Small intestine (tissue), 7 donors: Measurements from ENCODE around the gene FOXL3. TPM values are rescaled to one million over a fixed set of nuclear protein-coding genes. Genes with fewer than 3 reads are reported as not detected.
A peak's percentile ranks its signal among the peaks of the same experiment; 100 is the strongest.
"Not testable (repeated sequence)": the region's sequence is repeated elsewhere in the genome, so short reads cannot be mapped to it uniquely, and the experiment has no call there.

Experiments
- DNase-seq, 2 donors: peaks; one replicate each; pipeline versions ENCODE4 v3.0.0 to v3.0.0-alpha.2; 2013
- FAIRE-seq: peaks from 2 replicates; lab custom pipeline; 2012; peaks lifted over from hg19 to GRCh38; lab: Jason Lieb, UNC
- H3K27ac ChIP-seq, 3 donors: one replicate each; pipeline ENCODE4 v1.5.1; 2013; ENCODE audit warnings: low read length in 2 of 3, mild to moderate bottlenecking in 2 of 3, control low read depth in 1 of 3, inconsistent platforms in 1 of 3, low read depth in 1 of 3, moderate library complexity in 1 of 3
- H3K27me3 ChIP-seq, 3 donors: one replicate each; pipeline ENCODE4 v1.6.1; 2013; ENCODE audit warnings: low read length in 3 of 3, inconsistent platforms in 1 of 3; ENCODE audit not compliant: control insufficient read depth in 3 of 3, insufficient read depth in 3 of 3
- H3K36me3 ChIP-seq, 3 donors: one replicate each; pipeline ENCODE4 v1.6.1; 2013; ENCODE audit warnings: low read length in 3 of 3, inconsistent platforms in 1 of 3, low read depth in 1 of 3, mild to moderate bottlenecking in 1 of 3, moderate library complexity in 1 of 3; ENCODE audit not compliant: control insufficient read depth in 3 of 3, insufficient read depth in 2 of 3
- H3K4me1 ChIP-seq, 3 donors: one replicate each; pipeline ENCODE4 v1.6.1; 2013; ENCODE audit warnings: low read length in 2 of 3, inconsistent platforms in 1 of 3, low read depth in 1 of 3, mild to moderate bottlenecking in 1 of 3, moderate library complexity in 1 of 3; ENCODE audit not compliant: control insufficient read depth in 3 of 3, insufficient read depth in 2 of 3
- H3K4me3 ChIP-seq, 3 donors: one replicate each; pipeline ENCODE4 v1.5.1; 2013; ENCODE audit warnings: low read length in 3 of 3, control low read depth in 1 of 3, inconsistent platforms in 1 of 3, low read depth in 1 of 3, mild to moderate bottlenecking in 1 of 3, moderate library complexity in 1 of 3
- H3K9me3 ChIP-seq, 2 donors: one replicate each; pipeline ENCODE4 v1.6.1; 2013; ENCODE audit warnings: low read depth in 1 of 2, low read length in 1 of 2; ENCODE audit not compliant: control insufficient read depth in 2 of 2, insufficient read depth in 1 of 2
- WGBS, 3 donors: extraction: QIAGEN DNeasy Blood & Tissue Kit; methylation state at CpG; one replicate each; pipeline ENCODE4 v1.1.7; 2013; 5-methylcytosine and 5-hydroxymethylcytosine counted together
- polyA plus RNA-seq, 4 donors: library from polyadenylated mRNA; stranded (reverse) in 3 of 4; unstranded in 1 of 4; fragments of 200-250 nt in 3 of 4; fragments of 120-200 nt in 1 of 4; gene quantifications; one replicate each; pipeline versions ENCODE4 v1.2.1 to v1.2.3, GENCODE V29; 2013
- donor health status: healthy with polysubstance abuse.
- donor health status: control.
- donor health status: control.
- donor health status: Bipolar disorder and iron deficiency.
- donor health status: healthy.

Gene FOXL3
- polyA plus RNA-seq, 4 donors: 1.7 TPM; not detected in 3

- Histone ChIP-seq H3K9me3 (peaks cover 0 to 46% of the 10 kb centered on the region in 2 donors), H3K4me3 (no peak overlapping the region), H3K36me3 (peaks cover 6 to 53% (median 8%) of the 10 kb centered on the region in 3 donors), H3K27me3 (no peaks in the 10 kb centered on the region), H3K4me1 (no peaks in the 10 kb centered on the region), H3K27ac (no peak overlapping the region)
- FAIRE-seq (no peak), DNase-seq (no peak)
- WGBS, 3 donors: 95 to 97% (median 95%) methylated on average over 7 to 9 of the region's 9 CpGs
These were observed 27.8 kb upstream of the FOXL3 start for GRCh38 chr7:262251-262572.

DNA sequence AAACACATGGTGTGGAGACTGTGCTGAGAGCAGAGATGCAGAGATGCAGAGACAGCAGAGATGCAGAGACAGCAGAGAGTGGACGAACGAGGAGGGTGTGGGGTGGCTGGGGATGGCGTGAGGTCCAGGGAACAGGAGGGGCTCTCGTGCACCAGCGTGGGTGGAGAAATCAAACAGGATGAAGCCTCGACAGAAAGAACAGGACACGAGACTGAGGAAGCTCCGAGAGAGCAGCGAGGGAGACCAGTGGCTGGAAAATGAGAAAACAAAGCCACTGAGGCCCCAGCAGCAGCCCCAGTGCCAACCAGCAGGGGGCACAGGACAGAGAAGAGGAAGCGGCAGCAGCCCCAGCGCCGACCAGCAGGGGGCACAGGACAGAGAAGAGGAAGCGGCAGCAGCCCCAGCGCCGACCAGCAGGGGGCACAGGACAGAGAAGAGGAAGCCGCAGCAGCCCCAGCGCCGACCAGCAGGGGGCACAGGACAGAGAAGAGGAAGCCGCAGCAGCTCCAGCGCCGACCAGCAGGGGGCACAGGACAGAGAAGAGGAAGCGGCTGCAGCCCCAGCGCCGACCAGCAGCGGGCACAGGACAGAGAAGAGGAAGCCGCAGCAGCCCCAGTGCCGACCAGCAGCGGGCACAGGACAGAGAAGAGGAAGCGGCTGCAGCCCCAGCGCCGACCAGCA is 27.2 kb upstream of the FOXL3 start:
- Histone ChIP-seq H3K36me3 (peaks cover 6 to 47% (median 8%) of the 10 kb centered on the region in 3 donors), H3K9me3 (peaks cover 0 to 41% of the 10 kb centered on the region in 2 donors)
- DNase-seq, H3K4me3 ChIP-seq, H3K27me3 ChIP-seq, H3K4me1 ChIP-seq, H3K27ac ChIP-seq, FAIRE-seq: not testable (repeated sequence)
- 75 to 88% (median 76%) methylated on average over 15 to 29 of the region's 31 CpGs for WGBS, 3 donors

DNA sequence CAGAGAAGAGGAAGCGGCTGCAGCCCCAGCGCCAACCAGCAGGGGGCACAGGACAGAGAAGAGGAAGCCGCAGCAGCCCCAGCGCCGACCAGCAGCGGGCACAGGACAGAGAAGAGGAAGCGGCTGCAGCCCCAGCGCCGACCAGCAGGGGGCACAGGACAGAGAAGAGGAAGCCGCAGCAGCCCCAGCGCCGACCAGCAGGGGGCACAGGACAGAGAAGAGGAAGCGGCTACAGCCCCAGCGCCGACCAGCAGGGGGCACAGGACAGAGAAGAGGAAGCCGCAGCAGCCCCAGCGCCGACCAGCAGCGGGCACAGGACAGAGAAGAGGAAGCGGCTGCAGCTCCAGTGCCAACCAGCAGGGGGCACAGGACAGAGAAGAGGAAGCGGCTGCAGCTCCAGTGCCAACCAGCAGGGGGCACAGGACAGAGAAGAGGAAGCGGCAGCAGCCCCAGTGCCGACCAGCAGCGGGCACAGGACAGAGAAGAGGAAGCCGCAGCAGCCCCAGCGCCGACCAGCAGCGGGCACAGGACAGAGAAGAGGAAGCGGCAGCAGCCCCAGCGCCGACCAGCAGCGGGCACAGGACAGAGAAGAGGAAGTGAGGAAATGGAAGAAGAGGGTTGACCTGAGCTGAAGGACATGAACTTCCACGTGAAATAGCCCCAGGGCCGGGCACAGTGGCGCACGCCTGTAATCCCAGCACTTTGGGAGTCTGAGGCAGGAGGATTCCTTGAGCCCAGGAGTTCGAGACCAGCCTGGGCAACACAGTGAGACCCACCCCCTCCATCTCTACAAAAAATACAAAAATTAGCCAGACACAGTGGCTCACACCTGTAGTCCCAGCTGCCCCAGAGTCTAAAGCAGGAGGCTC is 26.3 kb upstream of the FOXL3 start:
- 57 to 68% (median 65%) methylated on average over 10 to 35 of the region's 37 CpGs for WGBS, 3 donors
- H3K36me3 ChIP-seq: peaks cover 6 to 38% (median 7%) of the 10 kb centered on the region in 3 donors
- not testable (repeated sequence) for H3K27me3 ChIP-seq, H3K4me1 ChIP-seq, H3K4me3 ChIP-seq, H3K27ac ChIP-seq, FAIRE-seq
- peaks cover 0 to 41% of the 10 kb centered on the region in 2 donors for H3K9me3 ChIP-seq
- DNase-seq: peak in 1 of 2 donors; percentile 29

- Histone ChIP-seq H3K36me3 (peaks cover 4 to 28% (median 6%) of the 10 kb centered on the region in 3 donors), H3K27me3 (no peaks in the 10 kb centered on the region), H3K27ac (no peak overlapping the region), H3K9me3 (peaks cover 0 to 42% of the 10 kb centered on the region in 2 donors), H3K4me3 (no peak overlapping the region), H3K4me1 (no peaks in the 10 kb centered on the region)
- 20 to 65% (median 48%) methylated on average over 27 of the region's 27 CpGs for WGBS, 3 donors
- DNase-seq (peak in 1 of 2 donors; percentile 63), FAIRE-seq (no peak)
These were observed 25.3 kb upstream of the FOXL3 start for GRCh38 chr7:264541-265191.

- no peak for DNase-seq
- H3K27me3 ChIP-seq: no peaks in the 10 kb centered on the region
- H3K36me3 ChIP-seq: peaks cover 3 to 21% (median 6%) of the 10 kb centered on the region in 3 donors
- 37 to 64% (median 59%) methylated on average over 24 to 25 of the region's 25 CpGs for WGBS, 3 donors
- no peak for FAIRE-seq
- no peaks in the 10 kb centered on the region for H3K4me1 ChIP-seq
- peaks cover 0 to 39% of the 10 kb centered on the region in 2 donors for H3K9me3 ChIP-seq
- H3K27ac ChIP-seq: no peak overlapping the region
- no peak overlapping the region for H3K4me3 ChIP-seq
These were observed 24.6 kb upstream of the FOXL3 start for GRCh38 chr7:265192-265997.

GRCh38 chr7:265998-266850 is 23.7 kb upstream of the FOXL3 start:
- Histone ChIP-seq H3K36me3 (peaks cover 0 to 13% (median 0%) of the 10 kb centered on the region in 3 donors), H3K27ac (no peak overlapping the region), H3K9me3 (peaks cover 0 to 35% of the 10 kb centered on the region in 2 donors), H3K4me3 (no peak overlapping the region), H3K4me1 (no peaks in the 10 kb centered on the region), H3K27me3 (no peaks in the 10 kb centered on the region)
- peak in 1 of 2 donors; percentile 30 for DNase-seq
- no peak for FAIRE-seq
- 51 to 81% (median 72%) methylated on average over 18 to 22 of the region's 22 CpGs for WGBS, 3 donors
